PC-3 (cell line): ENCODE results near the gene NPR1. TPM values are rescaled to one million over a fixed set of nuclear protein-coding genes. Genes with fewer than 3 reads are reported as not detected.

Experiments used
- ATAC-seq: fragments of 200-7000 bp; cut with Tn5 transposase; 2 replicates; pipeline ENCODE4 v1.9.1; 2020; ENCODE audit warnings: mild to moderate bottlenecking, moderate library complexity
- BruUV-seq: library from RNA; stranded (reverse); fragments of 400-500 nt; replicated peaks from 2 replicates; lab custom pipeline; 2021; lab: Mats Ljungman, UMichigan
- CTCF ChIA-PET: fragments of 300-600 bp; sonication (Branson Sonifier 250); formaldehyde crosslinking; loops from one replicate; lab custom pipeline; 2022; ENCODE audit warnings: antibody characterized with exemption; lab: Charles Lee
- POLR2A ChIA-PET: fragments of 300-600 bp; sonication (Branson Sonifier 250); formaldehyde crosslinking; loops from one replicate; lab custom pipeline; 2022; ENCODE audit warnings: antibody characterized with exemption; ENCODE audit not compliant: unreplicated experiment; lab: Charles Lee
- DNase-seq: peaks from one replicate; pipeline ENCODE4 v3.0.0-alpha.2; 2015
- H2AFZ ChIP-seq: fragments of 300-600 bp; sonication (generic); 2 replicates; pipeline ENCODE4 v1.6.0; 2016; ENCODE audit warnings: antibody characterized with exemption, low read length
- H3F3A ChIP-seq: fragments of 300-600 bp; sonication (generic); one replicate; pipeline ENCODE4 v1.6.0; 2017; ENCODE audit warnings: antibody characterized with exemption, low read length, control low read depth, mild to moderate bottlenecking; ENCODE audit not compliant: unreplicated experiment
- H3K27ac ChIP-seq: fragments of 300-600 bp; sonication (generic); 2 replicates; pipeline ENCODE4 v1.5.1; 2016; ENCODE audit warnings: mild to moderate bottlenecking, low read length
- H3K27me3 ChIP-seq: fragments of 300-600 bp; sonication (generic); 2 replicates; pipeline ENCODE4 v1.6.1; 2016; ENCODE audit warnings: low read length, mixed read lengths
- H3K36me3 ChIP-seq: fragments of 300-600 bp; sonication (generic); 2 replicates; pipeline ENCODE4 v1.6.1; 2016; ENCODE audit warnings: low read depth, mixed run types, low read length, mixed read lengths
- H3K4me1 ChIP-seq: fragments of 300-600 bp; sonication (generic); 2 replicates; pipeline ENCODE4 v1.5.1; 2016; ENCODE audit warnings: low read length; ENCODE audit not compliant: insufficient read depth
- H3K4me2 ChIP-seq: fragments of 300-600 bp; sonication (generic); 2 replicates; pipeline ENCODE4 v1.6.0; 2016; ENCODE audit warnings: low read length
- H3K4me3 ChIP-seq: fragments of 300-600 bp; sonication (generic); 2 replicates; pipeline ENCODE4 v1.5.1; 2016; ENCODE audit warnings: mild to moderate bottlenecking, low read length, mixed read lengths
- H3K79me2 ChIP-seq: fragments of 300-600 bp; sonication (generic); 2 replicates; pipeline ENCODE4 v1.6.1; 2017; ENCODE audit warnings: low read length, mixed read lengths
- H3K9ac ChIP-seq: fragments of 300-600 bp; sonication (generic); 2 replicates; pipeline ENCODE4 v1.6.0; 2016; ENCODE audit warnings: mild to moderate bottlenecking, low read length
- H3K9me2 ChIP-seq: fragments of 300-600 bp; sonication (generic); replicated peaks from 2 replicates; pipeline ENCODE4 v1.6.1; 2016; ENCODE audit warnings: mixed run types, low read length, mixed read lengths
- H3K9me3 ChIP-seq: fragments of 300-600 bp; sonication (generic); 2 replicates; pipeline ENCODE4 v1.6.1; 2016; ENCODE audit warnings: low read length, mixed read lengths
- H4K20me1 ChIP-seq: fragments of 300-600 bp; sonication (generic); 2 replicates; pipeline ENCODE4 v1.6.1; 2016; ENCODE audit warnings: low read length, mixed read lengths
- CTCF ChIP-seq: fragments of 300-600 bp; sonication (generic); conservative IDR thresholded peaks from 2 replicates; pipeline ENCODE4 v1.5.1; 2017; ENCODE audit warnings: antibody characterized with exemption, low read depth, mild to moderate bottlenecking, low read length
- EZH2 ChIP-seq: fragments of 300-600 bp; sonication (generic); IDR thresholded peaks from one replicate; pipeline ENCODE4 v1.6.1; 2017; ENCODE audit warnings: antibody characterized with exemption, mild to moderate bottlenecking, low read length; ENCODE audit not compliant: unreplicated experiment
- EZH2phosphoT487 ChIP-seq: fragments of 300-600 bp; sonication (generic); IDR thresholded peaks from 2 replicates; pipeline ENCODE4 v1.6.1; 2018; ENCODE audit warnings: mild to moderate bottlenecking, antibody characterized with exemption, low read length, borderline replicate concordance
- intact Hi-C: fragments of 100-400 bp; cut with micrococcal nuclease; formaldehyde crosslinking; loops from 2 replicates; pipeline ENCODE4 v1.9.0; 2023
- total RNA-seq: library from RNA; depleted of rRNA; stranded (reverse); fragments of >200 nt; gene quantifications from 2 replicates; pipeline ENCODE4 v1.2.3, GENCODE V29; 2014

The NPR1 gene
- total RNA-seq, 1 experiment from 2014 or later, result 0.84 TPM

GRCh38 chr1:153635872-153636271 is 42.6 kb upstream of the NPR1 start:
- Histone ChIP-seq H2AFZ (no peak overlapping the region), H3K36me3 (peaks cover 44% of the 10 kb centered on the region), H3K27me3 (no peaks in the 10 kb centered on the region), H3K79me2 (peaks cover 75% of the 10 kb centered on the region), H3K4me2 (peak overlapping the region; percentile 94), H3K4me1 (peaks cover 18% of the 10 kb centered on the region), H3K9ac (peak overlapping the region; percentile 99), H3K9me3 (no peaks in the 10 kb centered on the region), H4K20me1 (peaks cover 18% of the 10 kb centered on the region; the same call in 1 of the 2 replicates), H3F3A (peaks cover 4% of the 10 kb centered on the region), H3K27ac (peak overlapping the region; percentile 1; the same call in 1 of the 2 replicates), H3K9me2 (no peaks in the 10 kb centered on the region), H3K4me3 (peak overlapping the region; percentile 83)
- TF ChIP-seq CTCF (no peak), EZH2 (no peak), EZH2phosphoT487 (no peak)
- ChIA-PET CTCF (interaction anchor here (2.5 kb wide), 1 partner anchor 63 kb away, joined by 25 read pairs; no protein-coding TSS in a partner anchor), POLR2A (interaction anchor here (0.6 to 1.7 kb wide), 3 partner anchors 23 to 70 kb away, joined by 4 to 20 read pairs (median 4); partner anchors contain the start of gene S100A16)
- intact Hi-C loops, result loop anchor here (2.0 kb wide), 1 partner anchor 23 kb away; the partner anchor contains the start of gene SNAPIN
- no TSS peak for BruUV-seq
- ATAC-seq (no peak), DNase-seq (no peak)

GRCh38 chr1:153636312-153636711 is 42.2 kb upstream of the NPR1 start:
- peaks cover 49% of the 10 kb centered on the region for H3K36me3 ChIP-seq
- H3K9me3 ChIP-seq, result no peaks in the 10 kb centered on the region
- peak overlapping the region; percentile 83 for H3K4me3 ChIP-seq
- H3K9ac ChIP-seq, result no peak overlapping the region
- POLR2A ChIA-PET, result no interaction called here
- ATAC-seq, result no peak
- H3F3A ChIP-seq, result peaks cover 4% of the 10 kb centered on the region
- intact Hi-C loops, result no loop called here
- DNase-seq, result no peak
- CTCF ChIA-PET, result no interaction called here
- no TSS peak for BruUV-seq
- no peak overlapping the region for H3K27ac ChIP-seq
- H3K9me2 ChIP-seq, result no peaks in the 10 kb centered on the region
- TF ChIP-seq EZH2phosphoT487 (no peak), CTCF (no peak), EZH2 (no peak)
- H3K27me3 ChIP-seq, result no peaks in the 10 kb centered on the region
- H3K79me2 ChIP-seq, result peaks cover 79% of the 10 kb centered on the region
- H3K4me2 ChIP-seq, result peak overlapping the region; percentile 94
- H2AFZ ChIP-seq, result no peak overlapping the region
- H3K4me1 ChIP-seq, result peaks cover 18% of the 10 kb centered on the region
- H4K20me1 ChIP-seq, result peaks cover 18% of the 10 kb centered on the region; the same call in 1 of the 2 replicates

GRCh38 chr1:153638261-153638660 is 40.2 kb upstream of the NPR1 start:
- no peak for TF ChIP-seq EZH2
- ATAC-seq (no peak), DNase-seq (no peak)
- peaks cover 4% of the 10 kb centered on the region for H3F3A ChIP-seq
- intact Hi-C loops, result no loop called here
- no peaks in the 10 kb centered on the region for H3K9me3 ChIP-seq
- peaks cover 14% of the 10 kb centered on the region for H3K4me1 ChIP-seq
- POLR2A ChIA-PET, result interaction anchor here (0.7 kb wide), 1 partner anchor 20 kb away, joined by 3 read pairs; the partner anchor contains the start of gene SNAPIN
- no TSS peak for BruUV-seq
- CTCF ChIA-PET, result no interaction called here
- no peaks in the 10 kb centered on the region for H3K9me2 ChIP-seq
- no peak overlapping the region for H3K9ac ChIP-seq
- H3K4me3 ChIP-seq, result no peak overlapping the region
- H2AFZ ChIP-seq, result no peak overlapping the region
- peaks cover 18% of the 10 kb centered on the region; the same call in 1 of the 2 replicates for H4K20me1 ChIP-seq
- H3K27me3 ChIP-seq, result no peaks in the 10 kb centered on the region
- H3K36me3 ChIP-seq, result peaks cover 68% of the 10 kb centered on the region
- no peak overlapping the region for H3K27ac ChIP-seq
- H3K4me2 ChIP-seq, result no peak overlapping the region
- peaks cover 94% of the 10 kb centered on the region for H3K79me2 ChIP-seq
